UCSD-AML1 (cell line): ENCODE data around the gene FSTL4.
"Not testable (repeated sequence)": the region's sequence is repeated elsewhere in the genome, so short reads cannot be mapped to it uniquely, and the experiment has no call there.

ENCODE experiments used
- DNase-seq: peaks from one replicate; lab custom pipeline; 2025; ENCODE audit not compliant: unreplicated experiment; lab: John Stamatoyannopoulos, UW

The FSTL4 gene

DNA sequence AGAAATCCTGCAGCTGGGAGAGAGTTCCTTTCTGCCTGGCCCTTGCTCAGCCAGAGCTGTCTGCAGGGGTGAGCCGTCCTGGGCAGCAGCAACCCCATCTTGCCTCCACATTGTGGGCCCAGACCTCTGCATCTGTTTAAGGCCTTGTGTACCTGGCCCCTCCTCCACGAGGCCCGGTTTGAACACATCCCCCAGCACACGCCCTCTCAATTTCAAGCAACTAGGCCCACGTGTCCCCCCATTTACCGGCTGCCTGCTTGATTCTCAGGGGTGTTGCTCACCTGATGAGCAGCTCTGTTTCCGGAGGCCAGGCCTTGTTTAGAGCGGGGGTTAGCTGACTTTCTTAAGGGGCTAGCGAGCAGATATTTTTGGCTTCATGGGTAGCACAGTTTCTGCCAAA, 378.7 kb downstream of the FSTL4 start:
- no peak for DNase-seq

DNA sequence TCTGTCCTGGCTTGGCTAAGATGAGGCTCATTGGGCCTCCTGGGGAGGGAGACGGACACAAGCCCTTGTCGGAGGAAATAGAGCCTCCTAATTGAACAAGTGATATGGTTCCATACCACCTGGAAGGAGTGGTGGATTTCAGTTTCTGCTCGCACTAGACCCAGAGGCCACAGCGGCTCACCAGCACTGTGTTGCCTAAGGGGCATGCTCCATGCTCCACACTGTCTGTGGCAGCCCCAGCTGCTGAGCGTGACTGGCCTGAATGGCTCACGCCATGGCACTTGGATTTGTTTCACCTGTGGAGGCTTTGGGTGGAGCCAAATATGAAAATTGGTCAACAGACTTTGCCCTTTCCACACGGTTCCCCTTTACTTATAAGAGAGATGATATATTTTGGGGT, 379.4 kb downstream of the FSTL4 start:
- DNase-seq = no peak

DNA sequence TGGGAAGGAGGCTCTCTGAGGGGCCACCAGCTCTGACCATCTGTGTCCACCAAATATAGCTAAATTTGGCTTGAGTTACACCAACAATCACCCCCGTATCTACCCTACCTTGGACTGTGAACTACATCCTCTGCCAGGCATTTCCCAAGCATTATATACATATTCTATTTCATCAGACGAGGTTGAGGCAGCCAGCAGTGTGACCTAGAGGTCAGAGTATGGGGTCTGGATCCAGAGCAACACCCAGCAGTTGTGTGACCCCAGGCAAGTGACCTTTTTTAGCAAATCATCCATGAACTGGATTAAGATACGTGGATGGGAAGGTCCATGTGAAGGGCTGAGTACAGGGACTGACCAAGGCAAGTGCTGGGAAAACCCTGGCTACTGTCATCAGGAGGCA, 379.9 kb downstream of the FSTL4 start:
- DNase-seq = no peak

DNA sequence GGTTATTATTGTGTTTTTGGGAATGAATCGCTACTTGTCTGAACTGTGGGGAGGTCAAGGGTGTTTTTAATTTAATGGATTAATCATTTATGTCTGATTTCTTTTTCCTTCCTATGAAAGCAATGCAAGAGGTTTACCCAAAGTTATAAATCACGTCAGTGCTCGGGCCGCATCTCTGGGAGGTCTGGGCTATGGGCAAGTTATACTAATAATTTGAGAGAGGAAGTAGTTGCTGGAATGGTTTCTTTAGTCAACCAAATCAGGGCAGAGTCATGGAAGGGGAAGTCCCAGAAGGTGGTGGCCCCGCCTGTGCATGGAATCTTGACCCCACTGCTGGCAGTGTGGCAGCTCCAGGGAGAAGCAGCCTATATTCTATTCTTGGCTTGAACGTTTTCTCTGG, 380.3 kb downstream of the FSTL4 start:
- no peak for DNase-seq

DNA sequence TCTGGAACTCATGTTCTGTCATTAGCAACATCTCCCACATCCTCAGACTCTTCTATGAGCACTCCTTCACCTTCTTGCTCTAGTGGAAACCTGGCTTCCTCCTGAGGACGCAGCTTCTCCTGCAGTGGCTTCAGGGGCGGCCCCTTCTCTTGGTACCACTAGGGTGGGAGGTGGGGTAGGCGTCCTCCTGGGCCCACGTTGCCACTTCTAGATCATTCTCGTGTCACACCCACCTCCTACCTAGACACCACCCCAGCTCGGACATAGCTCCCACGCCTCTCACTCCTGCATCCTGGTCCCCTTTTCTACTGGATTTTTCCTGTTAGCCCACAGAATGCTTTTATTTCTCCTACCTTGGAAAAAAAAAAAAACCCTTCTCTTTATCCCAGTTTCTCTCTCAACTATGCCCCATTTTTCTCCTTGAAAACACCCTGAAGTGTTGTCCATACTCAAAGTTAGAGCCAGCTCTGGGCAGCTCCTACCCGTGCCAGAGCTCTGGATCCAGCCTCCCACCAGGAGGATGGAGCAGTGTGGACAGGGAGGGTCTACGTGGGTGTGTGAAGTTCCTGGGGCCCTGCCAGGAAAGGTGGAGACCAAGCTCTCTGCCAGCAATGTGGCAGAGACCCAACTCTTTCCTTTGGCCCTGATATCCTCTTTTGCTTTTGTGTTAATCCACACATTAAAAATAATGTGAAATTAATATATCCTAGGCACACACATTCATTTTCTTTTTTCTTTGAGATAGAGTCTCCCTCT, 381.3 kb downstream of the FSTL4 start:
- no peak for DNase-seq

DNA sequence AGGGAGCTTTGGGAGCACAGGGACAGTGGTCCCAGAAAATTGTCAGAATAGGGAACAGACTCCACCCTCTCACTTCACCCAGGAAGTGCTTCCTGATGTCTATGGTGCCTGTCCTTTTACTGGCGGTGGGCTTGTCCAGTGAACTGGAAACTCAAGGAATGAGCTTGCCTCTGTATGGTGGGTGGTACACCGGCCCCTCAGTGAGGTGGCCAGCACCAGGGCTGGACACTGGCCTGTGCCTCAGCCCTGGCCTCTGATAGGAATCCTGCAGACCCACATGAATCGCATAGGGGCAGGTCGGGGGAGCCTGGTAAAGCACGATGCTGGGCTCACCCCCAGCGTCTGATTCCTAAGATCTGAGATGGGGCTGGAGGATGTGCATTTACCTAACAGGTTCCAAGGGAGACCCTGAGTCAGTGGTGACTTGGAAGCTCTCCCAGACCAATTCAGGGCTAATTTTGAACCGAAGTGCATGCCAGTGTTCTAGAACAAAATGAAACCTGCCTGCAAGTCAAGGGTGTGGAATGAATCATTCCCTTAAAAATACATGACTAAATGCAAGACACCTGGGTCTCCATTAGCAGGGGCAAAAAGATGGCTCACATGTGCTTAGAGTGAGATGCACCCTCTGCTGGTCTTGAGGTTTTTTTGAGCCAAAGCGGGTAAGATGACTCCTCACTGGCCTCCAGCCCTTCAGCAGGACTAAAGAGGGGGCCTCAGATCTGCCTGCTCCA, 382.2 kb downstream of the FSTL4 start:
- no peak for DNase-seq

DNA sequence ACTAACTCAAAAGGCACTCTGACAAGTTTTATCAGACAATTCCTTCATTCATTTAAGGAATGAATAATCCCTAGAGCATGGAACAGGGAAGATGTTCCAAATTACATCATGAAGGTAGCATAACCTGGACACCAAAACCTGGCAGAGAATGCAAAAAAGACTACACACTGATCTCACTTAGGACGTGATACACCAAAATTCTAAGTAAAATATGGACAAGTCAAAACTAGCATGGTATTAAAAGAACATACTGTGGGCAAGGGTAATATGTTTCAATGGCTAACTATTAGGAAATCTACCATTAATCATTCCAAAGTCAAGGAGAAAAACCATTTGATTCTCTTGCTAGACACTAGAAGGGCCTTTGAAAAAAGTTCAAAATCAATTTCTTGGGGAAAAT, 384.0 kb downstream of the FSTL4 start:
- no peak for DNase-seq

DNA sequence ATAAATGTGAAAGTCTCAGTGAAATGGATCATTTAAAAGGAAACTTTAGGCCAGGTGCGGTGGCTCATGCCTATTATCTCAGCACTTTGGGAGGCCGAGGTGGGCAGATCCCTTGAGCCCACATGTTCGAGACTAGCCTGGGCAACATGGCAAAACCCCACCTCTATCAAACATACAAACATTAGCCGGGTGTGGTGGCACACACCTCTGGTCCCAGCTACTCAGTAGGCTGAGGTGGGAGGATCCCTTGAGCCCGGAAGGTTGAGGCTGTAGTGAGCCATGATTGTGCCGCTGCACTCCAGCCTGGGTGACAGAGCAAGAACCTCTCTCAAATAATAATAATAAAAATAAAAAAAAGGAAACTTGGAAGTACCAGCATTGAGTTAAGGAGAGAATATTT, 384.4 kb downstream of the FSTL4 start:
- DNase-seq = no peak

DNA sequence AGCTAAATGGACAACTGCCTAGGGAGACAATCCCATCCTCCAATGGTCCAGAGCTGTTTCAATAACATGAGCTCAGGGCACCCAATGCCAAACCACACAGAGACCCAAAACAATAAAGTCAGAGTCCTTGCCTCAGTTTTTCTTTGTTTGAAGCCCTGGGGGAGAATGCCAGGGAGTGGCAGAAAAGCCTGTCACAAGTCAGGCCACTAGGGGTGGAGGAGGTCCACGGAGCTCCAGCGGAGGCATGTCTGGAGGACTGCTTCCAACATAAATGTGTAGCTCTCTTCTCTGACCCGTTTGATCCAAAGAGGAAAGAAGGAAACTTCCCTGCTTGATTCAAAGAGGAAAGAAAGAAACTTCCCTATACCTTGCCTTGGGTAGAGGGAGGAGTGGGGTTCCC, 385.3 kb downstream of the FSTL4 start:
- no peak for DNase-seq

DNA sequence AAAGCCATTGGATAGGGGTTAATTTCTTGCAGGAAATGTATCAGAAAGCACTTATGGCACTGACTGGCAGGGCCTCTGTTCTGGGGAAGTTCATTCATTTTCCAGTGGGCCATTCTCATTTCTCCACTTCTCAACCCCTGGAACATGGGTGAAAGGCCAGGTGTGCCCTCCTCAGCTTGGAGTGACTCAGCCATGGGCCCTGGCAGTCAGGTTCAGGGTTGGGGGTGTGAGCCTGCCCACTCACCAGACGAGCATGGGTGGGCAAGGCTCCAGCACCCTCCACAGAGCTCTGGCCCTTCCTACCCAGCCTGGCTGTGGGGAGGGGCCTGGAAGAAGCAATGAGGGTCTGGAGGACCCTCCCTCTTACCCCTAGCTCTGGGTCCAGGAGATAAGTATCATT, 386.2 kb downstream of the FSTL4 start:
- DNase-seq = no peak

DNA sequence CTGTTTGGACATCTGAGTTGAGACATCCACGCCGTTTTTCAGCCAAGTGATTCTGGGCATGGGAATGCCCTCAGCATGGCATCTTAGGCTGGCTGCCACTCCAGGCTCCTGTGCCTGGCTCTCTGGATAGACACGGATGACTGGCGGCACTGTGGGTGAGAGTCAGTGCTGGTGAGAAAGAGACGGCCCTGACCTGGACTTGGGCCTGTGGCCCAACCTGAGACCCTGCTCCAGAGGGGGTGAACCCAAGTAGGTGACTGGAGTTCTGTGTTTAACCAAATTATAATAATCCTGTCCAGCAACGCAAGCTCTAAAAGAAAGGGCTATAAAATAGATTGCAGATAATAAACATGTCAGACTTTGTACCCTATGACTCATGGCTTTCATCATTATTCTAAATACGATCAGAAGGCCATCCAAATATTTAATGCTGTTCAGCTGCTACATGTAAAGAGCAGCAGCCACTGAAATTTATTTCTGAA, 386.6 kb downstream of the FSTL4 start:
- no peak for DNase-seq

DNA sequence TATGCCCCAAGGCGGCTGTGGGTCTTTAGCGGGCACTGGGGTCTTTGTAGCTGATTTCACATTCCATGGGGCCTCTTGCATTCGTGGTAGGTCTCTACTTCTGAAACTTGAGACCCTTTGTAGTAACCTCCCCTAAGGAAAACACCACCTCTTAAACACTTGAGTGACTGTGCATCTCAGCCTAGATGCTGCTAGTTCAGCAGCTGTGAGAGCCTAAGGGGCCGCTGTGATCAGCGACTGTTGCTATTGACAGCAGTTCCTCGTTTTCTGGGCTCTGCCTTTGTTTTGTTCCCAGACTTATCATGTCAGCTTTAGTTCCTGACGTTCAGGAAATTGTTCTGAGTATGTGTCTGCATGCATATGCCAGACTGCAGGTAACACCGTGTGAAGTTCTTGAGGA, 389.4 kb downstream of the FSTL4 start:
- no peak for DNase-seq

DNA sequence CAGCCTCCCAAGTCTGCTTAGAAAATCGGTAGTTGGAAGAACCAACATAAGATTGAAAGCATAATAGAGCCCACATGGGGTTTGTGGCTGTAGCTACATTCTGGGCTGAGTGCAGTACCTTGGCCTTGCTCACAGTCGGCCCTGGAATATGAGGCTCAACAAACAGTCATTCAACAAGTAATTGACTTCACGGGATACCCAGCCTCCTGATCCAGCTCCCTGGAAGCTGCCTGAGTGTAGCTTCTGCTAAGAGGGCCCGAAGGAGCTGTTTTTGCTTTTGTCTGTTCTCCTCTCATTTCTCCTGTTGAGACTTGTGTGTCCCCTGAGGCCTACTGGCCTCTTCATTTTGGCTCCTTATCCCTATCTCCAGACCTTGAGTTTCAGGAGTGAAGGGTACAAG, 389.8 kb downstream of the FSTL4 start:
- no peak for DNase-seq

DNA sequence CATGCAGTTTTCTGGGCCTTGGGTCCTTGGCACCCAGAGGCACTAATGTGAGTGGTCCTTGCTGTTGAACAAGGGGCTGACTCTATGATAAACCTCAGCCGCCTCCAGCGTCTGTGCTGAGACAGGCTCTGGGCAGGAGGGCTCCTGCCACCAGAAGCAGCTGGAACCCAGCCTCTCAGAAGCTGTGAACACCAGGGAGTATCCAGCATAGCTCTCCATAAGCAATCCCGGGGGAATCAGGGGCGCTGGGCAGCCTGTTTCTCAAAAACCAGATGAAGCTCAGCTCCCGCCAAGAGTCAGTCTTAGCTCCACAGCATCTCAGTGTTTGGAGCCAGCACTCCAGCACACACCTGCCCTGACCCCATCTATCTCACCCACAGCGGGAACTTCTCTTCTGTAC, 390.3 kb downstream of the FSTL4 start:
- DNase-seq = no peak

DNA sequence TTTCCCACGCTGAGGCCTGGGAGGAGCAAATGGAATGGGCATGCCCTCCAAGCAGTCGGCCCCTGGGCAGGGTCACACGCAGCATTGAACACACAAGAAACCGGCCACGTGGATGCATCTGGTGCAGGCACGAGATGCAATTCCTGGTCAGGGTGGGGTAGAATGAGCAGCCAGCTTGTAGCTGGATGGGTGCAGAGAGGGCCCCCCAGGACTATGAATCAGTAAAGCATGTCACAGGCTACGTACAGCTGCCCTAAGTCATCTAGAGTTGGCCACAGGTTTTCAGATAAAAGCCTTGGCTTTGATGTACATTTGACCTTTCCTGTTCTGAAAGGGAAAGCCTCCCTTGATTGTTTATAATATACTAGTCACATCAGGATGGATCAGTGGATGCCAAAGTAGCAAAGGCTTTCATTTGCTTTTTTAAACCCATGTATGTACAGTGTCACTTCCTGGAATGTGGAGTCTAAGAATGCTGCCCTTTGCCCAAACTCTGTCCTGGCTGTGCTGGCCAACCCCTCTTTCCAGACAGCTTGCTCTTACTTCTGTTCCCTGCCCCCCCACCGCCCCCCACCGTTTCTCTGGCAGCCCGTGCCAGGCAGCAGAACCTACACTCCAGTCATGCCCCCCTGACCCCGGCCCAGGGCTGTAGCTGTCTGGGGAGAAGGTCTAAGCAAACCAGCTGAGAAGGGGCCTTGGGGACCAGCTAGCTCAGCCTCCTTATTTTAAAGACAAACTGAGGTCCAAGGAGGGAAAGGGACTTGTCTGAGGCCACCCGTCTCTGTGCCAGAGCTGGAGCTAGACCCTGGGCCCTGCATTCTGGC, 391.3 kb downstream of the FSTL4 start:
- no peak for DNase-seq

DNA sequence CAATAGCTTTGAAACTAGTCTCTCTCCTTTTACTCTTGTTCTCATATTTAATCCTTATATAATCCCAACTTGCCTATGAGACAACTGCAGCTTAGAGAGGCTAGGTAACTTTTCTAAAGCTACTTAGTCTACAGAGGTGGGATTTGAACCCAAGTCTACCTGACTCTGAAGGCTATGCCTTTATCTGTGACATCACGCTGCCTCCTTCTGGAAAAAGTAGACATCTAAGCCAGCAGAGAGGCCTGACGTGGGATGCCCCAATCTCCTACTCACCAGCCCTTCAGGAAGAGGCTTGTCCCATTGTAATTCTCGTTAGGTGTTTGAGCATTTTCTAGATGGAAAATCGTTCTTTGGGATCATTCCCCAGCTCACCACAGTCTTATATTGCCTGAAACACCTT, 393.0 kb downstream of the FSTL4 start:
- DNase-seq = no peak

DNA sequence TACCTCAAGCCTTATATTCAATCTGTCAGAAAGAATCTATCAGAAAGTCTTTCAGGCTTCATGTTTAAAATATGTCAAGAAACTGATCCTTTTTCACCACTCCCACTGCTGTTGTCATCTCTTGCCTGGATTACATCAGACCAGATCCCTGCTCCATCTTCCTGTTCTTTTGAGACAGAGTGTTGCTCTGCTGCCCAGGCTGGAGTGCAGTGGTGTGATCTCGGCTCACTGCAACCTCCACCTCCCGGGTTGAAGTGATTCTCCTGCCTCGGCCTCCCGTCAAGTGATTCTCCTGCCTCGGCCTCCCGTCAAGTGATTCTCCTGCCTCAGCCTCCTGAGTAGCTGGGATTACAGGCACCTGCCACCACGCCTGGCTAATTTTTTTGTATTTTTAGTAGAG, 396.2 kb downstream of the FSTL4 start:
- DNase-seq = not testable (repeated sequence)

DNA sequence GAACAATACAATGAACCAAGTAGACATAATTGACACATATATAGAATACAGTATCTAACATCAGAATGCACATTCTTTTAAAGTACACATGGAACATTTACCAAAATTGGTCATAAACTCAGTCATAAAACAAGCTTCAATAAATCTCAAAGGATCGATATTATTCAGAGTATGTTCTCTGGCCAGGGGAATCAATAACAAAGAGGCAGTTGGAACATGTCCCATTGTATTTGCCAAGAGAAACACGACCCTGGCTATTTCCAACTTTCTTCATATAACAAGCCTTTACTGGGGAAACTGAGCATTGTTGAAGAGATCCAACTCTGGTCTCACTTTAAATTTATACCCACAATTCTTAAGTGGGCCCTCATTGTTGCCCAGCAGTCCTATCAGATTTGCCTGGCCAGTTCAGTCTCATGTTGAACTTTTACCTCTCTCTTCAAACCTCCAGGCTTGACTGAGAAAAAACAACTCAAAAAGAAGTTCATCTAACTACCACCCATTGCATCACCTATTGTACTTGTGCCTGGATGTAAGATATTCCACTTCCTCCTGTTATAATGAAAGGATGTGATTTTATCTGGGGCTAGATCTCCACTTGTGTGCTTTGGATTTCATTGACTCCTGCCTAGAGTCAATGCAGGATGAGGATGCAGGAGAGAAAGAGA, 398.1 kb downstream of the FSTL4 start:
- no peak for DNase-seq

DNA sequence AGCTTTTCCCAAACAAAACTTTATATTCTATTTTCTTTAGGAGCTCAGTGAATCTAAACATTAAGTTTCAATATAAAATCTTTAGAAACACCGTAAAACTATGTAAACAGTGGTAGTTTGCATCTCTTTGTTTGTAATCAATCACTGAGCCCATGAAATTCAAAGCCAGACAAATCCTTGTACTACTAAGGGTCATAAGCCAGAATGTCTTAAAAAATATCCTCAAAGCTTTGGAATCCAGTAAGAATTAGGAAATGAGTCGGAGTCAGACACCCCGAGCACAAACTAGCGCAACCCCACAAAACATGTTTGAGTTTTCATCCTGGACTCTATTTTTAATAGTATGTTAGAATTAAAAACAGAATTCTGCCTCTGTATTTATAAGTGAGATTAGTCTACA, 406.7 kb downstream of the FSTL4 start:
- no peak for DNase-seq

DNA sequence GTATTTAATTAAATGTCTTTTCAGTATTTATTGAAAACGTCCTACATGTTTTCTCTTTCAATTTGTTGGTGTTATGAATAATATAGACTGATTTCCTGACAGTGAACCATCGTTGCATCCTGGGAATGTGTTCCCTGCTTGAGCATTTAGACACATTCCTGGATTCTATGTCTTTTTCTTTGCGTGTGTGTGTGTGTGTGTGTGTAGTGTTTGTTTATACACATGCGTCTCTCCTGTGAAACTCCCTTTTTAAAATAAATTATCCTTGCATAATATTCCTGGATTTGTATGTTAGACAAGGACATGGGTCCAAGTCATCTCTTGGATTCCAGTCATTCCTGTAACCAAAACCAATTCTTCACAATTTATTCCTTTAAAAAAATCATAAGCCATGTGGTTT, 407.1 kb downstream of the FSTL4 start:
- no peak for DNase-seq
